HAP-1 (cell line): Measurements from ENCODE around the gene CIBAR2.
"Not testable (repeated sequence)": the region's sequence is repeated elsewhere in the genome, so short reads cannot be mapped to it uniquely, and the experiment has no call there.

Experiments used
- DNase-seq, 2 experiments: peaks; one replicate each; pipeline ENCODE4 v3.0.0-alpha.2; 2016 to 2020; ENCODE audit warnings: low spot score in 2 of 2
- H3K27me3 ChIP-seq: fragments of 250-450 bp; sonication (Bioruptor Pico); 2 replicates; pipeline ENCODE4 v1.5.1; 2020; ENCODE audit warnings: low read depth, mild to moderate bottlenecking, moderate library complexity
- H3K36me3 ChIP-seq: fragments of 250-450 bp; sonication (Bioruptor Pico); replicated peaks from 2 replicates; pipeline ENCODE4 v1.5.1; 2020; ENCODE audit warnings: mild to moderate bottlenecking
- H3K4me1 ChIP-seq: fragments of 250-450 bp; sonication (Bioruptor Pico); 2 replicates; pipeline ENCODE4 v1.5.1; 2020; ENCODE audit warnings: mild to moderate bottlenecking
- H3K4me3 ChIP-seq: fragments of 250-450 bp; sonication (Bioruptor Pico); 2 replicates; pipeline ENCODE4 v1.5.1; 2020; ENCODE audit warnings: mild to moderate bottlenecking, moderate library complexity
- H3K9me3 ChIP-seq: fragments of 250-450 bp; sonication (Bioruptor Pico); 2 replicates; pipeline ENCODE4 v1.5.1; 2020; ENCODE audit warnings: mild to moderate bottlenecking, moderate library complexity
- in situ Hi-C: fragments of 300-500 bp; cut with MboI; formaldehyde crosslinking; loops from 3 replicates; pipeline ENCODE4 v1.14.3; 2020; ENCODE audit warnings: low sequenced_read_pairs, inconsistent platforms, mixed read lengths

CIBAR2 gene

GRCh38 chr16:85128079-85128837 is 16.0 kb upstream of the CIBAR2 start:
- in situ Hi-C loops = no loop called here
- no peaks in the 10 kb centered on the region for H3K27me3 ChIP-seq

DNA sequence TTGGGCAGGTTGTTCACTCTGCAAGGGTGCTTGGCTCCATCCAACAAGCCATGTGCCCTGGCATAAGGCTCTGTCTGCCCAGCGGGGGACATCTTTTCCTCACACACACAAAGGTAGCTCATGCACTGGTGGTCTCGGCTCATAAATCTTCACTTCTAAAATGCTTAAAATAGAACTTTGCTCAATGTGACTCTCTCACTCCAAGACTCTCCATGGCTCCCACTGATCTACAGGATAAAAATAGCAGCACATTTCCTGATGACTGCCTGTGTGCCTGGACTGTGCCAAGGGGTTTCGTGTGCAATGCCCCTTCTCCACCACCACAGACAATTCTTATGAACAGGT is 15.1 kb upstream of the CIBAR2 start:
- no peaks in the 10 kb centered on the region for H3K27me3 ChIP-seq
- no peak overlapping the region for H3K4me3 ChIP-seq
- in situ Hi-C loops = no loop called here
- H3K9me3 ChIP-seq = no peaks in the 10 kb centered on the region
- peaks cover 9% of the 10 kb centered on the region; the same call in 1 of the 2 replicates for H3K4me1 ChIP-seq
- no peak for DNase-seq
- H3K36me3 ChIP-seq = no peaks in the 10 kb centered on the region

More at GRCh38 chr16:85128079-85128837, 16.0 kb upstream of the CIBAR2 start:
- no peaks in the 10 kb centered on the region for H3K36me3 ChIP-seq
- no peak for DNase-seq
- H3K9me3 ChIP-seq = no peaks in the 10 kb centered on the region
- H3K4me1 ChIP-seq = peaks cover 9% of the 10 kb centered on the region; the same call in 1 of the 2 replicates
- H3K4me3 ChIP-seq = no peak overlapping the region

GRCh38 chr16:85126705-85127378 is 14.6 kb upstream of the CIBAR2 start:
- no peak overlapping the region for H3K4me3 ChIP-seq
- H3K4me1 ChIP-seq = peaks cover 9% of the 10 kb centered on the region; the same call in 1 of the 2 replicates
- H3K9me3 ChIP-seq = no peaks in the 10 kb centered on the region
- no peaks in the 10 kb centered on the region for H3K36me3 ChIP-seq
- peak; percentile 32 to 36 for DNase-seq
- in situ Hi-C loops = no loop called here
- H3K27me3 ChIP-seq = no peaks in the 10 kb centered on the region

DNA sequence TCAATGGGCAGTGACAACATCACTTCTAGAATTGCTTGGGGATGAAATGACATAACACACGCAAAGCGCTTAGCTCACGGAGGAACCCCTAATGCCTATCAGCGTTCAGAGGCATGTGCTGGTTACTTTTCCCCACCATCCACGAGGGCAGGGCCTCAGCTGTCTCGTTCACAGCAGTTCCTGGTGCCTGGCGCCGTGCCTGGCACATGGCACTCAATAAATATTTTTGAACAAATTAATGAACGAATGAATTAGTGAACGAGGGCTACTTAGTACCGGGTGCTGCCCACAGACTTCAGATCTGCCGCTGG is 14.1 kb upstream of the CIBAR2 start:
- in situ Hi-C loops = no loop called here
- Histone ChIP-seq H3K27me3 (no peaks in the 10 kb centered on the region), H3K4me1 (peaks cover 9% of the 10 kb centered on the region; the same call in 1 of the 2 replicates), H3K36me3 (no peaks in the 10 kb centered on the region), H3K9me3 (no peaks in the 10 kb centered on the region), H3K4me3 (no peak overlapping the region)
- no peak for DNase-seq

DNA sequence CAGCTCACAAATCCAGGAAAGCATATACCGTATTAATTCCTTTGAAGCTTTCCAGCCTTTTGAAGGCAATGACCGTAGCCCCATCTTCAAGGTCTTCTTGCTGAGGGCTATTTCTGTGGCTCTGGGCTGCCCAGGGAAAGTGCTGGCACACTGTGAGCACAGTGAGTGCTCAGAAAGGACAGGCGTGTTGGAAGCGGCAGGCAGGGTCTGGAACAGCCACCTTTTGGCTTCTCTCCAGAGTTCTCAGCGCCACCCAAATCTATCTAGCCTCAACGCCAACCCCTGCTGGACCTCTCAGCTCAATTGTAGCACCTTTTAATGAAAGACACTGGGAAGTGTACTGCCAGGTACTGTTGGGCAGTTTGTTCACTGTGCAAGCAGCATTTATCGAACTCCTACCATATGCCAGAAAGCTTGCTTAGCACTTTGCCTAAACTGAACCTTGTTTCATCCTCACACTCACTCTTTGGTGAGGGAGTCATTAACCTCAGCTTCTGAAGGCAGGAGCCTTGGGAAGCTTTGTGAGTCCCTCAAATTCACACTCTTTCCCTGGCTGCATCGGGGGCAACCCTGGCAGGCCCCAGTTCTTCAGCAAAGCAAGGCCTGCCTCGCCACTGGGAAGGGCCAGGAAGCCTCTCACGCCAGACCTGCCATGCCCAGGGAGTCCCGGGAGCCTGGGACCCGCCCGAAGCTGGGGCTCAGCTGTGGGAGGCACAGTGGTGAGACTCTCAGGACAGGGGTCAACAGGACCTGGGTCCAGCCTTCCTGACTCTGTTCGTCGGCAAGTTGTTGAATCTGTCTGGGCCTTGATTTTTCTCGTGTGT is 13.5 kb upstream of the CIBAR2 start:
- Histone ChIP-seq H3K4me3 (no peak overlapping the region), H3K4me1 (peaks cover 9% of the 10 kb centered on the region; the same call in 1 of the 2 replicates), H3K9me3 (no peaks in the 10 kb centered on the region), H3K36me3 (no peaks in the 10 kb centered on the region), H3K27me3 (no peaks in the 10 kb centered on the region)
- no peak for DNase-seq
- in situ Hi-C loops = no loop called here

DNA sequence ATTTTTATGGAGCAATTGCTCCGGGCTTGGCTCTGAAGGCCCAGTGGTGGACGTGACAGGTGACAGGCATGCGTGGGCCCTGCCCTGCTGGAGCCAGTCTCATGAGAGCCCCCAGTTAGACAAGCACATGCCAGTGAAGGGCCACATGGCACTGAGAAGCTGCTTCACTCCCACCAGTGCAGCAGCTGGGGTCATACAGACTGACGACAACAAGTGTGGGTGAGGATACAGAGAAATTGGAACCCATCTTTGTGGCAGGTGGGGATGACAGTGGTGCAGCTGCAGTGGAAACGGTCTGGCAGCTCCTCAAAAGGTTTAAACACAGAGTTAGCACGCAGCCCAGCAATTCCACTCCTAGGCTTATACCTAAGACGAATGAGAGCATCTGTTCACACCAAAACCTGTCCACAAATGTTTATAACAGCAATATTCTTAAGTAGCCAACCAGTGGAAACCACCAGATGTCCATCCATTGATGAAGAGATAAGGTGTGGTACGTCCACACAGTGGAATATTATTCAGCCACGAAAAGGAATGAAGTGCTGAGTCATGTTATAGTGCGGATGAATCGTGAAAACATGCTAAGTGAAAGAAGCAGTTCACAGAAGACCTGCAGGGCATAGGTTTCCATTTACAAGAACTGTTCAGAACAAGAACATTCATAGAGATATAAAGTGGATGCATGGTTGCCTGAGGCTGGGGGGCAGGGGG is 12.5 kb upstream of the CIBAR2 start:
- DNase-seq = no peak
- Histone ChIP-seq H3K4me1 (peaks cover 9% of the 10 kb centered on the region; the same call in 1 of the 2 replicates), H3K9me3 (no peaks in the 10 kb centered on the region), H3K27me3 (no peaks in the 10 kb centered on the region), H3K4me3 (no peak overlapping the region), H3K36me3 (no peaks in the 10 kb centered on the region)
- in situ Hi-C loops = no loop called here

GRCh38 chr16:85123891-85124635 is 11.8 kb upstream of the CIBAR2 start:
- no peak for DNase-seq
- no peaks in the 10 kb centered on the region for H3K27me3 ChIP-seq

DNA sequence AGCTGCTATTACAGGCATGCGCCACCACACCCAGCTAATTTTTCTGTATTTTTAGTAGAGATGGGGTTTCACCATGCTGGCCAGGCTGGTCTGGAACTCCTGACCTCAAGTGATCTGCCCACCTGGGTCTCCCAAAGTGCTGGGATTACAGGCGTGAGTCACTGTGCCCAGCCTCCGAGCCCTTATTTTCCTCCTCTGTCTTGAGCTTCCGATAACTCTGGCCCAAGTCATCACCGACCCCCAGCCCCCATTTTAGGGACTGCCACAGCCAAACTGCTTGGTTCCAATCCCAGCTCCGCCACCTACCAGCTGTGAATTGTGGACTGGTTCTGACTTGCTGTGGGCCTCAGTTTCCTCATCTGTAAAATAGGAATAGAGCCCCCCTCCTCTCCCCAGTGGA is 11.2 kb upstream of the CIBAR2 start:
- H3K27me3 ChIP-seq, DNase-seq, H3K4me1 ChIP-seq, H3K4me3 ChIP-seq, H3K36me3 ChIP-seq, H3K9me3 ChIP-seq, in situ Hi-C loops: not testable (repeated sequence)

More at GRCh38 chr16:85123891-85124635, 11.8 kb upstream of the CIBAR2 start:
- no peaks in the 10 kb centered on the region for H3K36me3 ChIP-seq
- no peaks in the 10 kb centered on the region for H3K9me3 ChIP-seq
- H3K4me3 ChIP-seq = no peak overlapping the region
- H3K4me1 ChIP-seq = peaks cover 9% of the 10 kb centered on the region; the same call in 1 of the 2 replicates
- in situ Hi-C loops = no loop called here

DNA sequence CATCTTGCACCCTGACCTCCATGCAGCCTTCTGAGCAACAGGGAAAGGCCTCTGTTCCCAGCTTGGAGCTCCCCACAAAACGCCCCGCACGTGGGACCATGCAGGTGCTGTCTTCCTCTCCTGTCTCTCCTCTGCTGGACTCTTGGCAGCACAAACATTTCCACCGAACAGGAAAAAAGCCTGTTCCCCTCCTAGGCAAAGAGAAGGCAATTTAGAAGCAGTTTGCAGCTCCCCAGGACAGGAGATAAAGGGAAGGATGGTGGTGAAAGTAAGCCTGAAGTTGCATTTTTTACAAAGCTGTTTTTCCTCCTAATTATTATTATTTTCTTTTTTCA is 7.7 kb upstream of the CIBAR2 start:
- Histone ChIP-seq H3K9me3 (no peaks in the 10 kb centered on the region), H3K4me3 (no peak overlapping the region), H3K27me3 (no peaks in the 10 kb centered on the region), H3K4me1 (peaks cover 3% of the 10 kb centered on the region), H3K36me3 (no peaks in the 10 kb centered on the region)
- in situ Hi-C loops = no loop called here
- no peak for DNase-seq

- in situ Hi-C loops = loop anchor here (10.0 kb wide), 1 partner anchor 497 kb away; the partner anchor contains the start of gene GSE1
- Histone ChIP-seq H3K4me3 (no peak overlapping the region), H3K36me3 (no peaks in the 10 kb centered on the region), H3K27me3 (no peaks in the 10 kb centered on the region), H3K9me3 (no peaks in the 10 kb centered on the region), H3K4me1 (peaks cover 3% of the 10 kb centered on the region)
- DNase-seq = no peak
These were observed 5.1 kb upstream of the CIBAR2 start for GRCh38 chr16:85117418-85117817.

DNA sequence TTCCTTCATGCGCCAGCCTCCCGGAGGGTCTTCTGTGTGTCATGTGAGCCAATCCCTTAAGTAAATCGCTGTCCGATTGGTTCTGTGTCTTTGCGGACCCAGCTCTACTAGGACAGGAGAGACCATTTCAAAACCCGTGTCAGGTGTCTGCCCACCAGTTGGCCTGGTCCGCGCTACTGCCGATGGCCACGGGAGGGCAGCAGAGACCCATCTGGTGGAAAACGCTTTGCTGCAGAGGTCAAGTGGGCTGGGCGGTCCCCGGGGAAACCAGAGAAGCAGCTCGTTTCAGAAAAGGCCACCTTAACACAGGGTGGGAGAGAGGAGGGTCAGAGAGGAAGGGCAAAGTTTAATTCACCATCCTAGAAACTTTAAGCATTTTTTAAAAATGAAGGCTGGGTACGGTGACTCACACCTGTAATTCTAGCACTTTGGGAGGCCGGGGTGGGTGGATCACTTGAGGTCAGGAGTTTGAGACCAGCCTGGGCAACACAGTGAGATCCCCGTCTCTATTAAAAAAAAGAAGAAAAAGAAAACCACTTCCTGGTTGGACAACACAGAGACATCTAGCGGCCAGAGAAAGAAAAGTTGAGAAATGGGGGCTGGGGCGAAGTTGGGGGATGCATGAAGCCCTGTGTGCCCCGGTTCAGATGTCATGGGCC is 2.8 kb upstream of the CIBAR2 start:
- H3K36me3 ChIP-seq = no peaks in the 10 kb centered on the region
- no peaks in the 10 kb centered on the region for H3K9me3 ChIP-seq
- H3K4me1 ChIP-seq = peaks cover 3% of the 10 kb centered on the region
- in situ Hi-C loops = loop anchor here (10.0 kb wide), 1 partner anchor 500 kb away; the partner anchor contains the start of gene GSE1
- DNase-seq = peak; percentile 82 to 97
- no peak overlapping the region for H3K4me3 ChIP-seq
- H3K27me3 ChIP-seq = no peaks in the 10 kb centered on the region

GRCh38 chr16:85113913-85114312 is 1.6 kb upstream of the CIBAR2 start:
- Histone ChIP-seq H3K27me3 (no peaks in the 10 kb centered on the region), H3K4me3 (no peak overlapping the region), H3K4me1 (peaks cover 3% of the 10 kb centered on the region), H3K36me3 (no peaks in the 10 kb centered on the region), H3K9me3 (no peaks in the 10 kb centered on the region)
- no peak for DNase-seq
- in situ Hi-C loops = loop anchor here (10.0 kb wide), 1 partner anchor 501 kb away; the partner anchor contains the start of gene GSE1
